Measurements from ENCODE around the gene MYH15.
A peak's percentile ranks its signal among the peaks of the same experiment; 100 is the strongest.

MYH15 gene

DNA sequence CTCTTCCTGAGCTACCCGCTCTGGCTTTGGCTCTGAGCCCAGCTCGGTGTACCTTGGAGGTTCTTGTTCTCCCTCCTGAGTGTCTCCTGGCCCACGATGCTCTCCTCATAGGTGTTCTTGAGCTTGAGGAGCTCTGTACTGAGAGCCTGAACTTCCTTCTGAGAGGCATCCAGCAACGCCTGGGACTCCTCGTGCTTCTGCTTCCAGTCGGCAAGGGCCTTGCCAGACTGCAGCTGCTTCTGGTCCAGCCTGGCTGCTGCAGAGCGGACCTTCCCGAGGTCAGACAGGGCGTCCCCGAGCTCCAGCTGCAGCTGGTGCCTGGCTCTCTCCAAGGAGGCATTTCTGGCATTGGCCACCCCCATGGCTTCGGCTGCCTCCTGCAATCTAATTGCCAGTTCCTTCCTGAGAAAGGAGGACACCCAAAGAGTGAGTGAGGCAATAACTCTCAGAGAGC is 99.8 kb downstream of the MYH15 start:
- DNase-seq = peak; percentile 23

DNA sequence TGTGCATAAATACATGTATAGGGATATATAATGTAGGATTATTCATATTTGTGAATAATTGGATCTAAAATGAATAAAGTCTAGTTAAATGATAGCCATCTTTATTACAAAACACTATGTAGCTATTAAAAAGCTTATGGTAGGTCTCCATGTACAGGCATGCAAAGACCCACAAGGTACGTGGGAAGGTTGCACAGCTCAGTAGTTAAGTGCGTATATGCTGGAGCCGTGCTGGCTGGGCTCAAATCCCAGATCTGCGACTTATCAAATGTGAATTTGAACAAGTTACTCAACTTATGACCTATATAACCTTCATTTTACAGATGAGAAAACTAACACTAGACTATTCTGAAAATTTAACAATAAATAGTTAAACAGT is 100.6 kb downstream of the MYH15 start:
- no peak for DNase-seq

DNA sequence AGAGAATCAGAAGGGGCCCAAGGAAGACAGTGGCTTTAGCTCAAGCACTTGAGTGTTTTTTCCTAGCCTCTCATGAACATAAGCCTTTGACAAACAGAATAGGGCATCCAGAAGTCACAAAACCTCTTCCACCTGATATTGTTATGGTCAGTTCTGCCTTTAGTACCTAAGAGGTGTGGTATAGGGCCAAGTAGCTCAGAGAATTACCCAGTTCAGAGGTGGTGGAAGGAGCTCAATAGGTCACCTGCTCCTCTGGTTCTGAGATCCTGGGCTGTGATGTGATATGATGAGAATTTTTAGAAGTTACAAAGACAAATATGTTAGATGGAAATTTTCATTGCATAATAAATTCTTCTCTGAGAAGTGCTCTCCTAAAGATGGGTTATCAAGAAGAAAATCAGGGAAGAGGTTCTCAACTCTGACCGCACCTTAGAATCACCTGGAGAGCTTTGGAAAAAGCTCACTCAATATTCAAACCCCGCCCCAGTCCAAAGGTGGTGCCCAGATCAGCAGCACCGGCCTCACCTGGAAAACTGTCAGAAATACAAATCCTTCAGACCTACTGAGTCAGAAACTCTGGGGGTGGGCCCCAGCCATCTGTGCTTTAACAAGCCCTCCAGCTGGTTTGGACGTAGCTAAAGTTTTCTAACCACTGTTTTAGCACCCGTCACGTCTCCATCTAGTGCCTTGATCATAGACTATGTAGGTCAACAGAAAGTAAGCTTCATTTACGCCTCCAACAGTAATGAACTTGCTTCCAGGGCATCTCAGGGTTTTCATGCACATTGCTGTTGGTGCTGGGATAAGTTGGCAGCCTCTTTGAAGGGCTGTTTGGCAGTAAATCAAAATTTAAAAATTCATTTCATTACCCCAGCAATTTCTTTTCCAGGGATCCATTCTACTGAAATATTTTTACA is 101.3 kb downstream of the MYH15 start:
- no peak for DNase-seq

DNA sequence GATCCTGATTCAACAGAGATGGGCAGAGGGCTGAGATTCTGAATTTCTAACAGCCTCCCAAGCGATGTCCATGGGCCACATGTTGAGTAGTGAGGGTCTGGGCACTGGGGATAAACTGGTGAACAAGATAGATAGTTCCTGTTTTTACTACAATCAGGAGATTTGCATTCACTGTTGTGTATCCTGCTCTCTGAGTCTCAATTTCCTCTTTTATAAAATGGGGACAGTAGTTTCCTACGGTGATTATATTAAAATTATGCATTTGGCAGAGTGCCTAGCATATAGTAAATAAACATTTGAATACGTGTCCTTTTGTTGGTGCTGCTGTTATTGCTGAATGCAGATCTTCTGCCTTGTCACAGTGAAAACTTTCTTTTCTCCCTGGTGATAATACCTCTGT is 102.5 kb downstream of the MYH15 start:
- DNase-seq = no peak

DNA sequence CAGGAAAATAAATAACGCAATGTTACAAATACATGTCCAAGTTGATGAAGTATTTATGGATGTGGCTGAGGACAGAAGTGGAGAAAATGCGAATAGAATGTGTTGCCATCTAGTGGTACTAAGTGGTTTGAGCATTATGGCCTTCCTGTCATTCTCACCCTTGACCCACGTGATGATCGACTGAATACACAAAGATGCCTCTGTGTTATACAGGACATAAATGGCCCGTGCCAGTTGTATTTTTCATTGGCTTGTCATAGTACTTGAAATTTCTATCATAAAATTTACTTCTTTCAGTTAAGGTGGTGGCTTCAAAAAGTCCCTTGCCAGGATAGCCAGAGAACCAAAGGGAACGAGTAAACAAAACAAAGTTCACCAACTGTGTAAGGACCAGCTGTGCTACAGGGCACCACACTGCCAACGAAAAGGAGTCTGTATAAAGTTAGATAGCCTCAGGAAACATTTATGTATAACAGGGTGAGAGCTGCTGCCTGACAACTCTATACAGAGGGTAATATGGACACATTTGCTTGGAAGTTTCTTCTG is 103.7 kb downstream of the MYH15 start:
- no peak for DNase-seq

DNA sequence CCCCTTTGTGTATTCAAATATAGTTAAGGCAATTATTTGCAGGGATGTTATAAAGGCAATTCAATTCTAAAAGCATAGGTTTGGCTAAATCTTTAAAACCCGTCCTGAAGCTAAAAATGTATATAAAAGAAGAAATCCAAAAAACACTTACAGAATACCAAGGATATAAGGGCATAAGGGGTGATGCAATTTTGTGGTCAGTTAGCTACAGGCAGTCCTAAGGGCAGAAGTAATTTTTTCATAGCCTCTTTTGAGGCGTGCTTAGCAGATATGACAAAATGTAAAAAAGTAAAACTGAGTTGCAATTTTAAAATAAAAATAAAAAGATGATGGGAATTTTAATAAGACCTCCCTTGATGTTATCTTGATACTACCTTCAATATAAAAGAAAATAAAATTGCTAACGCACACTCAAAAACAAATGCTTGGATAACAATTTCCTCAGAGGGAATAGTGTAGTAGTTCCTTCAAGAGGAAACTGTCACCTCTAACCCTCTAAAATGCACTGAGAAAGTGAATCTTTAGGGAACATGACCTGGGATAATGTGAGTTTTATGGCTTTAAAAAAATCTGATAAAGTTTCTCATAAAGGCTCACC is 104.2 kb downstream of the MYH15 start:
- no peak for DNase-seq

DNA sequence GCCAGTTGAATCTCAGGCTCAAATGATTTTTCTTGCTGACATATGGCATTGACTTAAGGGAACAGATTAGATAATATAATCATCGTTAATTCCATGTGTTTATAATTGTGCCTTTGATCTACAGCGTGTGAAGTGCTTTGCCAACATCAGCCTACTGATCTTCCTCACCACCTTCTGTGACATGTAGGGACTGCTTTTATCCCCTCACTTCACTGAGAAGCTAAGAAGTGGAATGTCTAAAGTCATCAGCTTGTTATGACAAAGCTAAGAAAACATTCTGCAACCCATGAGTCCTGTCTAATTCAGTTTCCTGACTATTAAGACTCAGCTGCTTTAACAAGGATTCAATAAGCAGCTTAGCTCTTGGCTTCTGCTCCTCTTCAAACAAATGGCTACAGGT is 106.0 kb downstream of the MYH15 start:
- DNase-seq = no peak

DNA sequence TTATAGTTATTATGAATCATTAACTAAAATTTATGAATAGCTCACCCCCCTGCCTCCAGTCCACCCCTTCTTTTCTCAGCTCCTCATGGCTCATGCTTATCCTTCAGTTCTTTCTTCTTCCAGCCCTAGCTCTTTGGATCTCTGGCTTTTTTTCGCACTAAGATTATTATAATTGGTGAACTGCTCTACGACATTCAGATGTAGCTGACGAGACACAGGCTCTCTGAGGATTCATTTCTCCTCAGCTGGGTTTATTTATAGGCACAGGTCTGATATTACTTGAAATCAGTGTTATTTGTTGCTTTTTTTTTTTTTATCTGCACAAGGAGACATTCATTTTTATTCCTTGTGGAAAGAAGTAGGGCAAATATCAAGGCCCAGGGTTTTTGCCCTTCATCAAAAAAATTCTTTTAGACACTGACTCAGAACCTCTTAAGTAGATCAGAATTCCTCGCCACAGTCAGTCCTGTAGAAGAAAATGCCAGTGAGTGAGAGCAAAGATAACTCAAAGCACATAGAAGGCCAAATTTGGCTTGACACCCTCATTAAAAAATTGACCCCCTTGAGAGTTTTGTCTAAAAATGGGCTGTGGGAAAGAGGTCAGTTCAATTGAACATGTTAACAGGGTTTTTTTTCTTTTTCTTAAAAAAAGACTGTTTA is 106.6 kb downstream of the MYH15 start:
- no peak for DNase-seq

DNA sequence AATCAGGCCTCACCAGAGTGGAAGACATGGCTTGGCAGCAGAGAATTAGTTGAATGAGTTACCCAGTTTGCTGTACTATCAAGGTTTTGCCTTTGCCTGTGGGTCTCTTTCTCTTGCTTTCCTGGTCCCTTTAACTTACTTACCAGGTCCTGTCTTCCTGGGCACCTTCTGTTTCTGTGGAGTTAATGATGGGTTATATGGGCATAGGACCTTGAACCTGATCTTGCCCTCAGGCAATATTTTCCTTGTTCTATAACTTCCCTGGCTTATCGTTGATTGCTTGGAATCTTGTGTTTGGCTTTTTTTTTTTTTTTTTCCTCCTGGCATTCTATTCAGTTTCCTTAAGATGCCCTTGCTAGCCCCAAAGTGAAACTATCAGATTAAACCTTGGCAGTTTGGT is 107.2 kb downstream of the MYH15 start:
- no peak for DNase-seq

DNA sequence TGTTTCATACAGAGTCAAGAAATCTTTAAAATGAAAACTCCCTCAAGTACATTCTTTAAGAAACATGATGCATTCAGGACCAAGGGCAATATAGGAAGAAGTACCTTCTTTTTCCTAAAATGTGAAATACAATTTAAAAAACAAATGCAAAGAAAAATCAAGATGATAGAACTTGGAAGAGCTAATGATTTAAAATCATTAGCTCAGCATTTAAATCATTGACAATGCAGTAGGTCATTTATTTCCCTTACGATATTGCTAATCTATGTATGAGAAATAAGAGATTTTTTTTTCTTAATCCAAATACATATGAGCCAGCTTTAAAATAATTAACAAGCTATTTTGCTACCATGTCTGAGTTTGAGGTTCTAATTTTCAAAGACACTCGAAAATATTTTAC is 108.6 kb downstream of the MYH15 start:
- DNase-seq = no peak

DNA sequence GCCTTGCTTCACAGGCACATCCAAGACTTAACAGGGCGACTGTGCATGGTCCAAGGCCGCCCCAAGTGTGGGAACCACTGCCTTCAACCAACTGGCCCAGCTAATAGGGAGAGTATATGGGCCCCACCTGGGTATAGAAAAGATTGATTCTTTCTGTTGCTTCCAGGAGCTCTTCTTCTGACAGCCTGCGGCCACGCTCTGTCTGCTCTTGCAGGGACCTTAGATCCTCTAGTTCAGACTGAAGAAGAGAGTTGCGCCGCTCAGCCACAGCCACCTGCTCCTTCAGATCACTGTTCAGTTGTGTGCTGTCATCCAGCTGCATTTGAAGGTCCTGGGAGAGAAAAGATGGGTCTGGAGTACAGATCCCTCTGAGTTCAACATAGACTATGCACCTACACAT is 111.9 kb downstream of the MYH15 start:
- no peak for DNase-seq

DNA sequence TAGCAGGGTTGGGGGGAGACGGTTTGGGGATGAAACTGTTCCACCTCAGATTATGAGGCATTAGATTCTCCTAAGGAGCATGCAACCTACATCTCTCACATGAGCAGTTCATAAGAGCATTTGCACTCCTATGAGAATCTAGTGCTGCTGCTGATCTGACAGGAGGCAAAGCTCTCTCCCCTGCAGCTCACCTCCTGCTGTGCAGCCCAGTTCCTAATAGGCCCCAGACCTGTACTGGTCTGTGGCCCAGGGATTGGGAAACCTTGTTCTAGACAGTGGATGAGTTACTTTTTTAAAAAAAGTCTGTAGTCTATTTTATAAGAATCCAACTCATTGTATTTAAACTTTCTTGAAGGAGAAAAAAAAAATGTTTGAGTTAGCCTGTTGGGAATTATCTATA is 114.1 kb downstream of the MYH15 start:
- no peak for DNase-seq

DNA sequence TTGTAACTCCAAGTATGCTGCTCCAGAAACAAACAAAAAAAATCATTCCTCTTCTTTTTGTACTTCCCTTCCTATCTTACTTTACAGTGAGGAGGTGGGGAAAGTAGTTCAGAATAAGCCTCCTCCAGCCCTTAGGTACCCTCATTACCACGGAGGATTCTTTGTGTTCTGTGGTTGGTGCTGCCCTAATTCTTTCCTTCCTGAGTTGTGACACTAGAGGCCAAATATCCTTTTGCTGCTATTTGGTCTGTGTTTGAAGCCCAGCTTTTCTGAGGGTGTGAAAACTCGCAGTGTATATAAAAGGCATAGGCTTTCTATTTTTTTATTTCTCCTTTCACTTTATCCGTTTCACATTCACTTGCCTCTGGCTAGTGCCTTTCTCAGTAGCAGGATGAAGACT is 115.8 kb downstream of the MYH15 start:
- no peak for DNase-seq

DNA sequence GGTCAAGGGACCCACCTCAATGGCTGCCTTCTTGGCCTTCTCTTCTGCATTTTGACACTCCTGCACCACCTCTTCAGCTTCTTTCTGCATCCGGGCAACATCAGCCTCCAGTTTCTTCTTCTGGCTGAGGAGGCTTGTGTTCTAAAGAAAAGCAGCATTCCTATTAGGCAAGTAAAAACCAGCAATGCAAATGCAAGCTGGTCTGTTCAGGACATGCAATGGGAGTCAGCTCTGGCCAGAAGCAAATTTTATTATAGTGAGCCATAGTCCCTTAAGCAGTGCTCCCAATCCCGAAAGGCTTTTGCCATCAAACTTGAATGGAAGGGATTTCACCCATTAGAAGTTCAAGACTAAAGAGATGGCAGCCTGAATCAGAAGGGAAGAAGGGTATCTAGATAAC is 116.4 kb downstream of the MYH15 start:
- no peak for DNase-seq

DNA sequence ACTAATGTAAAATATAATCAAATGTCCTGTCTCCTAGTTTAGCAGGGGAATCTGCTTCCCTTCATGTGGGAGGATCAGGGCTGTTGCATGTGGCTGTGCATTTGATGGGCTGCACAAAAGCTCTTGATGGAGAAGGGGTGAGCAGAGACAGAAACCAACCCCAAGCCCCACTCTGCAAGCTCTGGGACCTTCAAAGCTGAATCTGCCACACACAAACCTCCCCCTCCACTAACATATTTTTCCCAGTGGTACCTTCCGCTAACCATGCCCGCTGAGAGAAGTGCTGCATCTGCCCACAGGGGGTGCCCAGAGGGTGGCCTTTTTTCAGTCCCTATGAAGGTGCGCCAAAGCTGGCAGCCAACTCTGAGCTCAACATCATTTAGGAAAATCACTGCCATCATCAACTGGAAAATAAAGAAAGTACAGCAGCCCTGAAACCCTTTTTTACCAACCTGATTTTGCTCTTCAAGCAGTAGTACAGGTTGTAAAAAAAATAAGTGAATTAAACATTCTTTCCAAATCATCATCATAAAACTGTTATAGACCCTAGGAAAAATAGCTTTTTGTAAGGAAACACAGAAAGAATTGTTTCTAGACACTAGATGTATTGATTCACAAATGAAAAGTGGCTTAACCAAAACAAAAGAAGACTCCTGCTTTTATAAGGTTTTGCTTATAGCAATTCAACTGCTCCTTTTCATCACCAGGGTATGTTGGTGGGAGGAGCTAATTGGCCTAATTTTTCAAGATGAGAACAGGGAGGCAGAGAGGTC is 117.1 kb downstream of the MYH15 start:
- DNase-seq = no peak

DNA sequence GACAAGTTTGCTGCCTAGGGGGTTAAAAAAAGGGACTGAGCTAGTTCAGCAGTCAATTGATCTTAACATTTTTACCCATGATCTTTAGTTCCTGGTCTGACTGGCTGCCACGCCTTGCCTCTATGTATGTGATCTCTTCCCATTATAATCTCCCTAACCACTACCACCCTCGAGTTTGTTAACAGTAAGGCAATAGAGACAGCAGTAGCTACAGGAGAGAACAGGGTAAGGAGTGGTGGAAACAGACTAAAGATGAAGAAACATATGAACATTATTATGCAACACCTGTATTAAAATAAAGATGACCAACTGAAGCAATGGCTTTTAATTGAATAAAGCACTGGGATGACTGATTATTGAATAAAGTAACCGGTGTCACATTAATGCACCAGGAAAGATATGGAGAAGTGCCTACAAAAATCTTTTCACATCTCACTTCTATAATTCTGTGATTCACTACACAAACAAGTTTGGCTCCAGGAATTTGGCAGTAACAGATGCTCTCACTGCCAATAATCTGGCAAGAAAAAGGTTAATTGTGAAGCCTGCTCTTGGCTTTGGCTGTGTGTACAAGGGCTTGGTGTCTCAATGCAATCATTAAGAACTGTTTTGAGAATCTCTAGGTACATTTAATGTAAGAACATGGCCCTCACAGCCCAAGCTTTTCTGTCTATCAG is 118.3 kb downstream of the MYH15 start:
- no peak for DNase-seq

DNA sequence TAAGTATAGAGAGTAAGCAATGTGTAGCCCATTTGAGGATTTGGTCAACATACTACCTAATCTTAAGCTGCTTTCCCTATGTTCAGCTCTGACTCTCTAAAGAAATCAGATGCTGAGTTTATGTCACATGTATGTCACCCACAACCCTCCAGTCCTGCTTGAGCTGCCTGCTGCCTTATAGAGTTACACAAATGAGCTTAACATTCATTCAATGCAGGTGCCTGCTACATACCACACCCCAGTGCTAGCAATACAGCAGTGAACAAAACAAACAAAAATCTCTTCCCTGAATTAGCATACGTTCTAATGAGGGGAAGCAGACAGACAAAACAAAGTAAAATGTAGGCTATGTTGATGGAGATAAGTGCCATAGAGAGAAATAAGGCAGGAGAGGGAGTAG is 121.0 kb downstream of the MYH15 start:
- DNase-seq = no peak

DNA sequence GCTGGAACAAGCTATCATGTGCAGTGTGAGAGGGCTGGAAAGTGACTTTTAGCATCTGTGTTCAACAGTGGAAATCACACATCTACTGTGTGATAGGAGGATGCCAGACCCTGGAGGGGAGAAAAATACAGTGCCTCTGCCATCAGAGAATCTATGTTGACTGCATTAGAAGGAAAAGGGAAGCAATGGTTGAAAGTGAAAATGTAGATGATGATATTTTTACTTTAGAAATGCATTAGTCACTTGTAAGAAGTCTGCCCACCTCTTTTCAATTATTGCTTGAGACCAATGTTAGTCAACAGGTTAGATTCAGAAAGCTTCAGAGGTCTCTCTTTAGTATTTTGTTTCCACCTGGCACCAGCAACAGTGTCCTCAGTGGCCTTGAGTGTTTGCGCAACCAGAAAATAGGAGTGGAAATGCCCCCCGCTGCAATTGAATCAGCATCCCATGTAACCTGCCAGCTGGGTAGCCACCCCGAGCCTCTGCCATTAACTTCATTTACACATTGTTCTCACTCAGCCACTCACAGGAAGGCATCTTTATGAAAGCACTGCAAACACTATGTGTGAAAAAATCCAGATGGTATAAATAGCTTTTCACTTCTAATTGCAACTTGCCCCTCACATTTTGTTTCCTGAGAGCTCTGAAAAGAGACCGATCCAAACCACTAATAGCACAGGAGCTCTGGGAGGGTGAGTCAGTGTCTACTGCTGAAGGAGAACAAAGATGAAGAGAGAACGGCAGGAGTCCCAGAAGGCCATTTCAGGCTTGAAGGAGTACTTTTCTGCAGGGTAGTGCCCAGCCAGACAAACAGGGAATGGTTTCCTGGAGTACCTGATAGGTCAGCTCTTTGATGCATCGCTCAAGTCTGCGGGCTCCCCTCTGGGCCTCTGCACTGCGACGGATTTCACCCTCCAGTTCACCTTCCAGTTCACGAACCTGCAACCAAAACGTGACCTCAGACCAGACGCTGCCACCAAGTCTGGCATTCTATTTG is 122.0 kb downstream of the MYH15 start:
- peak; percentile 90 for DNase-seq

DNA sequence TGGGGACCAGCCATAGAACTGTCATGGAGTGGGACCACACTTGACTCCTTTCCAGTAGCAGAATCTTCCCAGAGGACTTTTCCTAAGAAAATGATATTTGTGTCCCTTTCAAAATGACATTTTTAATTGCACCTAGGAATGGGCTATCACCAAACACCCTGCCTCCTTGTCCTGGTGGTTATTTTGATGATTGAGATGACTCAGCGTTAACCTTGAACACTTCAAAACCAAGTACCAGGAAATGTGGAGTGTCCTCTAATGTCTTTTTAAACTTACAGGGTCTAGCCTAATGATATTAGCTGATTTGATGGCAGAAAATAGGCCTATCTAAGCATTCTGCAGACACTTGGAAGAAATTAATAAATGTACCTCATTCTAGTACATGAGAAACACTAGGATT is 123.3 kb downstream of the MYH15 start:
- peak; percentile 63 for DNase-seq

DNA sequence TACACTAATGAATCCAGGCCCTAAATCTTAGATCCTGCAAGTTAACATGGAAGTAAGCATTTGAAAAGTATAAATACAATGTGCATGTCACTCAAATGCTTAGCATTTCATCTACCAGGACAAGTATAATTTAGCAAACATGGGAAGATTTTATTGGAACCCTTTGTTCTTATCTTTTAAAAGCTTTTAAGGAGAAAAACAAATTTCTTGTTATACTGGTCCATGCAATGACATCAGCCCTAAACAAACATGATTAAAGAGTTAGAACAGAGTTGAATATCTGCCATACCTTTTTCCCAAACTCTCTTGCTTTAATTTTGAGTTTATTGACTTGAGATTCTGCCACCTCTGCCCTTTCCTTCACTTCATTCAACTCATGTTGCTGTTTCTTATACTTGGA is 127.1 kb downstream of the MYH15 start:
- no peak for DNase-seq

DNA sequence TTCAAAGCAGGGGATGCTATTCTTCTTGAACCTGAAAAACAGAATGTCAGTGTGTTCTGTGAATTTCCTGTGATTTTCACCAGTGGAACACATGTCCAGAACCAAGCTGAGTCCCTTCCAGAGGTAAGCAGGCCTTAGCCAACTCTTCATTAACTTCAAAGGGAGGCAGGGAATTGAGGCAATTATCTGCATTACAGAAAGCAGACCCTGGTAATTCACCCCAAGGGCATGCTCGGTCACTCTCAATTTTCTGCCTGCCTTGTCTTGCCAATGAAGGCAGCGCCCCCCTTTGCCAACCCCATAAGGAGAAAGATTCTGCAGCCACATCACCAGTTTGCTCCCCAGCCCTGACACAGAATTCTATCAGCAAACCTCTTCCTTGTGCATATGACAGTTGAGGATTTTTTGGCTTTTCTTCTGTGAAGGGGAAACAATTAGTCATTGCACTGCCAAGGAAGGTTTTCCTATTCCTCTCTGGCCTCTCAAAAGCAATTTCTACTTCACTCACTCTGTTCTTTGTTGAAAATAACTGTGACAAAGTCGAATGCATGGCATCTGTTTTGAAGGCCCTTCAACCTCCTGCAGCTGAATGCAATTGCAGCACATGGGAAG is 128.8 kb downstream of the MYH15 start:
- no peak for DNase-seq

Measured in DMS79 (cell line).